ENCODE data around the gene MTHFD1L. TPM values are rescaled to one million over a fixed set of nuclear protein-coding genes. Genes with fewer than 3 reads are reported as not detected.
A peak's percentile ranks its signal among the peaks of the same experiment; 100 is the strongest.

The MTHFD1L gene
- total and polyA plus RNA-seq, 9 of the 15 experiments (the other 6 are each of a cell fraction or from before 2014, with no cell fraction given) = 20.9 to 128 (median 61.0) TPM

- no peak for TF ChIP-seq MAFK (IDR thresholded peaks at IDR 0.05; ENCODE audit: low read length)
- no peak for TF ChIP-seq THAP12 (CRISPR knock-in tag; IDR thresholded peaks at IDR 0.05)
- no peak for TF ChIP-seq HDAC6 (IDR thresholded peaks at IDR 0.05; ENCODE audit: low read depth, low read length)
- TF ChIP-seq MTA1 (IDR thresholded peaks at IDR 0.05; ENCODE audit: borderline replicate concordance) = peak; percentile 70; the same call in 1 of the 2 replicates
- TF ChIP-seq ZNF431 (CRISPR knock-in tag; IDR thresholded peaks at IDR 0.05) = no peak
- no peak for TF ChIP-seq E2F4 (CRISPR knock-in tag; IDR thresholded peaks at IDR 0.05; ENCODE audit: low read depth)
- no peak for TF ChIP-seq BCL6 (CRISPR knock-in tag; IDR thresholded peaks at IDR 0.05)
- TF ChIP-seq ZBED1 (IDR thresholded peaks at IDR 0.05) = no peak
- TF ChIP-seq XRCC4 (IDR thresholded peaks at IDR 0.05; ENCODE audit: extremely low read depth, insufficient read depth, insufficient read length) = no peak
- peak in 1 of 2 experiments; percentile 95; a peak in 2 of 4 replicates for TF ChIP-seq TBL1XR1 (IDR thresholded peaks at IDR 0.05; ENCODE audit: low read length in 2 of 2)
- no peak for TF ChIP-seq TBP (optimal IDR thresholded peaks at IDR 0.05; ENCODE audit: low read depth, low read length)
- TF ChIP-seq CSDE1 (IDR thresholded peaks at IDR 0.05) = no peak
- no peak for TF ChIP-seq MTF1 (CRISPR knock-in tag; IDR thresholded peaks at IDR 0.05; ENCODE audit: borderline replicate concordance)
- no peak for TF ChIP-seq NRF1 (conservative IDR thresholded peaks at IDR 0.05 in 1 of 2, IDR thresholded peaks at IDR 0.05 in 1 of 2)
- peak; percentile 84 for TF ChIP-seq DPF2 (IDR thresholded peaks at IDR 0.05)
- TF ChIP-seq DDX20 (tag; IDR thresholded peaks at IDR 0.05; ENCODE audit: low read depth) = peak; percentile 55; the same call in 1 of the 2 replicates
- TF ChIP-seq EGR1 (conservative IDR thresholded peaks at IDR 0.05) = no peak
- TF ChIP-seq MEF2A (IDR thresholded peaks at IDR 0.05; ENCODE audit: control insufficient read depth, low read depth, low read length) = peak; percentile 31; the same call in 1 of the 2 replicates
- TF ChIP-seq SMAD4 (CRISPR knock-in tag; conservative IDR thresholded peaks at IDR 0.05) = peak; percentile 99
- TF ChIP-seq ZNF184 (CRISPR knock-in tag; IDR thresholded peaks at IDR 0.05) = no peak
- peak; percentile 86 for TF ChIP-seq CEBPG (CRISPR knock-in tag; IDR thresholded peaks at IDR 0.05)
- peak; percentile 98 to 99 for TF ChIP-seq CEBPG (tag; conservative IDR thresholded peaks at IDR 0.05 in 1 of 2, IDR thresholded peaks at IDR 0.05 in 1 of 2)
- peak; percentile 78; the same call in 1 of the 2 replicates for TF ChIP-seq LEF1 (IDR thresholded peaks at IDR 0.05)
- peak; percentile 84 for TF ChIP-seq SMARCA4 (IDR thresholded peaks at IDR 0.05)
- TF ChIP-seq NFXL1 (CRISPR knock-in tag; IDR thresholded peaks at IDR 0.05) = no peak
- TF ChIP-seq ZNF639 (CRISPR knock-in tag; conservative IDR thresholded peaks at IDR 0.05 in 1 of 2, IDR thresholded peaks at IDR 0.05 in 1 of 2) = no peak; a peak in 1 of 4 replicates
Measured at GRCh38 chr6:151087861-151088598, 222.5 kb downstream of the MTHFD1L start (continued).

Data from K562 (cell line).